HEK293 (cell line): Measurements from ENCODE around the gene CYB5D1.
A peak's percentile ranks its signal among the peaks of the same experiment; 100 is the strongest.

Experiments used
- BCL11B ChIP-seq: fragments of 450-650 bp; formaldehyde crosslinking; IDR thresholded peaks from 2 replicates; pipeline ENCODE4 v1.5.1; 2016; ENCODE audit warnings: low read depth, missing biosample characterization, missing genetic modification characterization
- GFI1B ChIP-seq: fragments of 450-650 bp; formaldehyde crosslinking; IDR thresholded peaks from 2 replicates; pipeline ENCODE4 v1.5.1; 2016; ENCODE audit warnings: missing biosample characterization, missing genetic modification characterization
- GLI2 ChIP-seq: fragments of 450-650 bp; formaldehyde crosslinking; IDR thresholded peaks from 2 replicates; pipeline ENCODE4; 2017; ENCODE audit warnings: missing biosample characterization, missing genetic modification characterization, low read depth, borderline replicate concordance
- GLI4 ChIP-seq: fragments of 450-650 bp; formaldehyde crosslinking; IDR thresholded peaks from 2 replicates; pipeline ENCODE4 v1.5.1; 2016; ENCODE audit warnings: missing biosample characterization, missing genetic modification characterization
- HOXA7 ChIP-seq: sonication (generic); formaldehyde crosslinking; IDR thresholded peaks from 2 replicates; pipeline ENCODE4 v1.8.1; 2022; ENCODE audit warnings: missing genetic modification reagents, borderline replicate concordance
- KLF7 ChIP-seq: fragments of 450-650 bp; formaldehyde crosslinking; IDR thresholded peaks from 2 replicates; pipeline ENCODE4 v1.5.1; 2016; ENCODE audit warnings: missing biosample characterization, missing genetic modification characterization, borderline replicate concordance
- MZF1 ChIP-seq: fragments of 450-650 bp; formaldehyde crosslinking; IDR thresholded peaks from 2 replicates; pipeline ENCODE4 v1.5.1; 2017; ENCODE audit warnings: missing biosample characterization, missing genetic modification characterization, borderline replicate concordance
- PRDM4 ChIP-seq: fragments of 450-650 bp; formaldehyde crosslinking; IDR thresholded peaks from 2 replicates; pipeline ENCODE4 v1.5.1; 2017; ENCODE audit warnings: missing biosample characterization, missing genetic modification characterization
- SCRT1 ChIP-seq: fragments of 450-650 bp; formaldehyde crosslinking; IDR thresholded peaks from 2 replicates; pipeline ENCODE4 v1.5.1; 2016; ENCODE audit warnings: missing biosample characterization, missing genetic modification characterization, borderline replicate concordance
- SETDB1 ChIP-seq: IDR thresholded peaks from one replicate; pipeline ENCODE4 v1.6.1; 2017; ENCODE audit warnings: mild to moderate bottlenecking, low read length, moderate library complexity, mixed read lengths; ENCODE audit not compliant: insufficient read length
- SP7 ChIP-seq: fragments of 450-650 bp; formaldehyde crosslinking; IDR thresholded peaks from 2 replicates; pipeline ENCODE4 v1.5.1; 2016; ENCODE audit warnings: missing biosample characterization, missing genetic modification characterization
- TCF7L2 ChIP-seq: IDR thresholded peaks from 2 replicates; pipeline ENCODE4 v1.6.1; 2011; ENCODE audit warnings: low read depth, mild to moderate bottlenecking, inconsistent platforms, low read length, moderate library complexity, borderline replicate concordance
- YY2 ChIP-seq: fragments of 450-650 bp; formaldehyde crosslinking; IDR thresholded peaks from 2 replicates; pipeline ENCODE4 v1.5.1; 2016; ENCODE audit warnings: missing biosample characterization, missing genetic modification characterization
- ZBTB26 ChIP-seq: fragments of 450-650 bp; formaldehyde crosslinking; optimal IDR thresholded peaks from 2 replicates; pipeline ENCODE3; 2016; ENCODE audit warnings: missing biosample characterization, mild to moderate bottlenecking, missing genetic modification characterization
- ZBTB49 ChIP-seq: fragments of 450-650 bp; formaldehyde crosslinking; IDR thresholded peaks from 2 replicates; pipeline ENCODE4 v1.5.1; 2016; ENCODE audit warnings: missing biosample characterization, missing genetic modification characterization, low read depth
- ZFHX2 ChIP-seq: fragments of 450-650 bp; formaldehyde crosslinking; conservative IDR thresholded peaks from 2 replicates; pipeline ENCODE4 v1.5.1; 2016; ENCODE audit warnings: missing biosample characterization, missing genetic modification characterization
- ZFP3 ChIP-seq: fragments of 450-650 bp; formaldehyde crosslinking; IDR thresholded peaks from 2 replicates; pipeline ENCODE4 v1.5.1; 2016; ENCODE audit warnings: low read depth, missing biosample characterization, missing genetic modification characterization
- ZNF132 ChIP-seq: fragments of 450-650 bp; formaldehyde crosslinking; IDR thresholded peaks from 2 replicates; pipeline ENCODE4 v1.5.1; 2017; ENCODE audit warnings: missing biosample characterization, missing genetic modification characterization, borderline replicate concordance
- ZNF138 ChIP-seq: fragments of 450-650 bp; formaldehyde crosslinking; IDR thresholded peaks from 2 replicates; pipeline ENCODE4 v1.5.1; 2016; ENCODE audit warnings: missing biosample characterization, missing genetic modification characterization, borderline replicate concordance
- ZNF157 ChIP-seq: fragments of 450-650 bp; formaldehyde crosslinking; IDR thresholded peaks from 2 replicates; pipeline ENCODE4 v1.5.1; 2016; ENCODE audit warnings: missing biosample characterization, missing genetic modification characterization
- ZNF202 ChIP-seq: fragments of 450-650 bp; formaldehyde crosslinking; IDR thresholded peaks from 2 replicates; pipeline ENCODE4 v1.5.1; 2016; ENCODE audit warnings: missing biosample characterization, missing genetic modification characterization, borderline replicate concordance
- ZNF221 ChIP-seq: fragments of 450-650 bp; formaldehyde crosslinking; IDR thresholded peaks from 2 replicates; pipeline ENCODE4 v1.5.1; 2017; ENCODE audit warnings: missing biosample characterization, missing genetic modification characterization, borderline replicate concordance
- ZNF324 ChIP-seq: fragments of 450-650 bp; formaldehyde crosslinking; IDR thresholded peaks from 2 replicates; pipeline ENCODE4 v1.5.1; 2016; ENCODE audit warnings: missing biosample characterization, missing genetic modification characterization
- ZNF350 ChIP-seq: fragments of 450-650 bp; formaldehyde crosslinking; IDR thresholded peaks from 2 replicates; pipeline ENCODE4 v1.5.0; 2017; ENCODE audit warnings: missing biosample characterization, mild to moderate bottlenecking, missing genetic modification characterization
- ZNF473 ChIP-seq: fragments of 450-650 bp; formaldehyde crosslinking; IDR thresholded peaks from 2 replicates; pipeline ENCODE4 v1.5.1; 2017; ENCODE audit warnings: missing biosample characterization, missing genetic modification characterization
- ZNF561 ChIP-seq: fragments of 450-650 bp; IDR thresholded peaks from 2 replicates; pipeline ENCODE4 v1.5.1; 2018; ENCODE audit warnings: missing biosample characterization, missing genetic modification characterization, borderline replicate concordance
- ZNF600 ChIP-seq: fragments of 450-650 bp; formaldehyde crosslinking; IDR thresholded peaks from 2 replicates; pipeline ENCODE4 v1.5.1; 2016; ENCODE audit warnings: missing biosample characterization, missing genetic modification characterization
- ZNF701 ChIP-seq: fragments of 450-650 bp; formaldehyde crosslinking; IDR thresholded peaks from 2 replicates; pipeline ENCODE4 v1.5.1; 2016; ENCODE audit warnings: missing biosample characterization, missing genetic modification characterization
- ZNF776 ChIP-seq: fragments of 450-650 bp; formaldehyde crosslinking; IDR thresholded peaks from 2 replicates; pipeline ENCODE4 v1.5.0; 2017; ENCODE audit warnings: missing biosample characterization, missing genetic modification characterization, borderline replicate concordance
- ZNF837 ChIP-seq: fragments of 450-650 bp; formaldehyde crosslinking; IDR thresholded peaks from 2 replicates; pipeline ENCODE4 v1.5.1; 2016; ENCODE audit warnings: missing biosample characterization, missing genetic modification characterization
- TF ChIP-seq, protein P1 (sequence below): fragments of 450-650 bp; formaldehyde crosslinking; IDR thresholded peaks from 2 replicates; pipeline ENCODE4 v1.5.1; 2016; ENCODE audit warnings: missing biosample characterization, missing genetic modification characterization

Gene CYB5D1

DNA sequence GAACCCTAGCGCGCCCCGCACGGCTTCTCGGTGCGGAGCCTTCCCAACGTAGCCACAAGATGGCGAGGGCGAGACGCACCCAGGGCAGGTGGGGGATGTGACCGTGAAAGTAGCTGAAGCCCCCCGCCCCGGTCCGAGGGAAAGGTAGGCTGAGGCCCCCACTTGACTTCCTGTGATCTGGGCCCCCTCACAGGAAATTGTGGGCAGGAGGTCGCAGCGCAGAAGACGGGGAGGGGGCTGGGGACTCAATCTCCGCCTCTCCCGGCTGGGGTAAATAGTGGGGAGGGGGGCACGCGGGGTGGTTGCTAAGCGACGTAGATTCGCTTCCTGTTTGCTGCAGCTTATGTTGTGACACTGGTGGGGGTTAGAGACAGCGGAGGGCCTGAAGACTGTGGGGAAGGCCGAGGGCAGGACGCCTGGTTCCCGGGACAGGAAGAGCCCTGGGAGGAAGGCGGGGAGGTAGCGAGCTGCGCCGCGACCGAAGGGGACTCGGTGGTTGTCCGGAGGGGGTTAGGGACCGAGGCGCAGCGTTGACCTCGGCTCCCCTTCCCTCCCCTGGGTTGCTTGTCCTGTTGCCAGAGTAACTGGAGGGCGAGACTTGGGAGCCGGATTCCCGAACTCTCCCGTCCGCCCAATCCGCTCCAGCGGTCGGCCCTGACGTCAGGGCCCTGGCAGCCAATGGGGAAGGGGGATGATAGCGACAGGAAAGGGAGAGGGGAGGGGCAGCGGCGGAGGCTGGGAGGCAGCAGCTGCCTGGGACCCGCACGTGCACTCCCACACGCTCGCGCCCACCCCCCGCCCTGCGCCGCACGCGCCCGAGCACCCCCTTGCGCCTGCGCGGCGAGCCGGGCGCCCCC lies 22.6 kb upstream of the CYB5D1 start (continued):
- TF ChIP-seq YY2 (tag by site-specific recombination) (no peak), ZNF837 (tag by site-specific recombination) (no peak), ZNF202 (tag by site-specific recombination) (no peak), MZF1 (tag by site-specific recombination) (peak; percentile 90), TCF7L2 (no peak), ZNF132 (tag by site-specific recombination) (no peak), ZBTB26 (tag by site-specific recombination) (peak; percentile 65), ZBTB49 (tag by site-specific recombination) (no peak), GLI4 (tag by site-specific recombination) (0 out of 2 replicates have a peak, but pooled peaks have one; percentile 32), BCL11B (tag by site-specific recombination) (peak; percentile 68; the same call in 1 of the 2 replicates), SP7 (tag by site-specific recombination) (peak; percentile 10), ZNF776 (tag by site-specific recombination) (no peak), ZNF138 (tag by site-specific recombination) (no peak), ZNF221 (tag by site-specific recombination) (no peak), PRDM4 (no peak; the same call in none of the 2 replicates), ZNF350 (tag by site-specific recombination) (no peak), GLI2 (tag by site-specific recombination) (no peak), GFI1B (no peak), ZNF324 (no peak), KLF7 (tag by site-specific recombination) (no peak), HOXA7 (CRISPR knock-in tag) (no peak), ZNF600 (tag by site-specific recombination) (no peak; the same call in 1 of the 2 replicates), ZNF701 (tag by site-specific recombination) (no peak), SETDB1 (no peak), ZFP3 (tag by site-specific recombination) (no peak), ZNF157 (tag by site-specific recombination) (no peak), ZFHX2 (tag by site-specific recombination) (peak; percentile 94), SCRT1 (tag by site-specific recombination) (no peak), ZNF561 (0 out of 2 replicates have a peak, but pooled peaks have one; percentile 36), ZNF473 (tag by site-specific recombination) (no peak)
- TF ChIP-seq, protein P1, sequence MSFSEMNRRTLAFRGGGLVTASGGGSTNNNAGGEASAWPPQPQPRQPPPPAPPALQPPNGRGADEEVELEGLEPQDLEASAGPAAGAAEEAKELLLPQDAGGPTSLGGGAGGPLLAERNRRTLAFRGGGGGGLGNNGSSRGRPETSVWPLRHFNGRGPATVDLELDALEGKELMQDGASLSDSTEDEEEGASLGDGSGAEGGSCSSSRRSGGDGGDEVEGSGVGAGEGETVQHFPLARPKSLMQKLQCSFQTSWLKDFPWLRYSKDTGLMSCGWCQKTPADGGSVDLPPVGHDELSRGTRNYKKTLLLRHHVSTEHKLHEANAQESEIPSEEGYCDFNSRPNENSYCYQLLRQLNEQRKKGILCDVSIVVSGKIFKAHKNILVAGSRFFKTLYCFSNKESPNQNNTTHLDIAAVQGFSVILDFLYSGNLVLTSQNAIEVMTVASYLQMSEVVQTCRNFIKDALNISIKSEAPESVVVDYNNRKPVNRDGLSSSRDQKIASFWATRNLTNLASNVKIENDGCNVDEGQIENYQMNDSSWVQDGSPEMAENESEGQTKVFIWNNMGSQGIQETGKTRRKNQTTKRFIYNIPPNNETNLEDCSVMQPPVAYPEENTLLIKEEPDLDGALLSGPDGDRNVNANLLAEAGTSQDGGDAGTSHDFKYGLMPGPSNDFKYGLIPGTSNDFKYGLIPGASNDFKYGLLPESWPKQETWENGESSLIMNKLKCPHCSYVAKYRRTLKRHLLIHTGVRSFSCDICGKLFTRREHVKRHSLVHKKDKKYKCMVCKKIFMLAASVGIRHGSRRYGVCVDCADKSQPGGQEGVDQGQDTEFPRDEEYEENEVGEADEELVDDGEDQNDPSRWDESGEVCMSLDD (tag by site-specific recombination) = peak; percentile 35
